HepG2 (cell line): ENCODE data around the gene PTCRA. TPM values are rescaled to one million over a fixed set of nuclear protein-coding genes. Genes with fewer than 3 reads are reported as not detected.

ENCODE experiments used
- CBX2 ChIP-seq, 2 experiments: fragments of 200-600 bp in 1 of 2; sonication (generic); formaldehyde crosslinking in 1 of 2; IDR thresholded peaks; 2 replicates each; pipeline versions ENCODE4 v1.7.0 to v1.8.1; 2018 to 2022; ENCODE audit warnings: low read depth in 2 of 2, low read length in 1 of 2, mild to moderate bottlenecking in 1 of 2, missing genetic modification reagents in 1 of 2
- FLYWCH1 ChIP-seq: sonication (generic); formaldehyde crosslinking; IDR thresholded peaks from 2 replicates; pipeline ENCODE4 v1.8.1; 2023; ENCODE audit warnings: mild to moderate bottlenecking, missing genetic modification reagents
- FOSL1 ChIP-seq: sonication (generic); formaldehyde crosslinking; IDR thresholded peaks from 2 replicates; pipeline ENCODE4 v1.9.0; 2021; ENCODE audit warnings: missing genetic modification reagents, borderline replicate concordance
- GTF2F1 ChIP-seq: fragments of 150-350 bp; IDR thresholded peaks from 2 replicates; pipeline ENCODE4 v1.6.1; 2014; ENCODE audit warnings: low read length
- HBP1 ChIP-seq: IDR thresholded peaks from 2 replicates; pipeline ENCODE4 v1.6.1; 2016; ENCODE audit warnings: low read depth, control low read depth
- HNRNPK ChIP-seq: fragments of 200-400 bp; formaldehyde crosslinking; IDR thresholded peaks from 2 replicates; pipeline ENCODE4 v1.6.1; 2018; ENCODE audit warnings: low read length, low read depth, moderate library complexity, mild to moderate bottlenecking; ENCODE audit not compliant: poor library complexity, severe bottlenecking
- HNRNPLL ChIP-seq: fragments of 200-400 bp; formaldehyde crosslinking; IDR thresholded peaks from 2 replicates; pipeline ENCODE4 v1.6.1; 2017; ENCODE audit warnings: mild to moderate bottlenecking, low read depth, low read length; ENCODE audit not compliant: poor library complexity, severe bottlenecking
- JUN ChIP-seq: sonication (generic); formaldehyde crosslinking; IDR thresholded peaks from 2 replicates; pipeline ENCODE4 v1.4.0; 2020; ENCODE audit warnings: mild to moderate bottlenecking, missing genetic modification reagents
- NFRKB ChIP-seq: fragments of 450-650 bp; IDR thresholded peaks from 2 replicates; pipeline ENCODE4 v1.6.1; 2017
- NR2F2 ChIP-seq: IDR thresholded peaks from 2 replicates; pipeline ENCODE4 v1.6.1; 2012; ENCODE audit warnings: low read depth, inconsistent platforms, borderline replicate concordance
- RAD51 ChIP-seq: fragments of 450-650 bp; IDR thresholded peaks from 2 replicates; pipeline ENCODE4 v1.6.1; 2016; ENCODE audit warnings: borderline replicate concordance
- RBFOX2 ChIP-seq: fragments of 200-400 bp; formaldehyde crosslinking; IDR thresholded peaks from 2 replicates; pipeline ENCODE4 v1.6.1; 2017; ENCODE audit warnings: low read depth, mild to moderate bottlenecking, low read length
- SNAPC2 ChIP-seq: sonication (generic); formaldehyde crosslinking; IDR thresholded peaks from 2 replicates; pipeline ENCODE4 v1.8.1; 2022; ENCODE audit warnings: mild to moderate bottlenecking, missing genetic modification reagents
- YEATS4 ChIP-seq: sonication (generic); formaldehyde crosslinking; IDR thresholded peaks from 2 replicates; pipeline ENCODE4 v1.4.0; 2020; ENCODE audit warnings: missing genetic modification reagents, borderline replicate concordance
- ZBTB46 ChIP-seq: sonication (generic); formaldehyde crosslinking; IDR thresholded peaks from 2 replicates; pipeline ENCODE4 v1.4.0; 2020; ENCODE audit warnings: mild to moderate bottlenecking, missing genetic modification reagents, borderline replicate concordance
- ZNF446 ChIP-seq: sonication (generic); formaldehyde crosslinking; IDR thresholded peaks from 2 replicates; pipeline ENCODE4 v1.5.0; 2020; ENCODE audit warnings: mild to moderate bottlenecking, missing genetic modification reagents
- ZNF639 ChIP-seq: conservative IDR thresholded peaks from 2 replicates; pipeline ENCODE4 v1.6.1; 2018; ENCODE audit warnings: missing genetic modification reagents
- ZNF678 ChIP-seq: sonication (generic); formaldehyde crosslinking; IDR thresholded peaks from 2 replicates; pipeline ENCODE4 v1.4.0; 2020; ENCODE audit warnings: mild to moderate bottlenecking, missing genetic modification reagents
- polyA plus RNA-seq, 8 experiments: library from polyadenylated mRNA; depleted of rRNA in 3 of 8; stranded (reverse) in 7 of 8; unstranded in 1 of 8; fragments of >200 nt; fragmentation: Illumina TruSeq in 4 of 8; extraction: Trizol in 4 of 8; gene quantifications; 2 replicates each; pipeline versions ENCODE4 v1.2.1 to v1.2.3, GENCODE V29; 2011 to 2016; ENCODE audit warnings: low read depth in 4 of 8, missing spikeins in 1 of 8, mixed read lengths in 1 of 8; ENCODE audit not compliant: insufficient read depth in 1 of 8
- total RNA-seq, 5 experiments: library from RNA; depleted of rRNA; stranded (reverse); fragments of >200 nt; fragmentation: Illumina TruSeq; extraction: Trizol; gene quantifications; 2 replicates each; pipeline ENCODE4 v1.2.3, GENCODE V29; 2016; ENCODE audit warnings: low read depth in 1 of 5
- TF ChIP-seq, protein P1 (sequence below): sonication (generic); formaldehyde crosslinking; IDR thresholded peaks from 2 replicates; pipeline ENCODE4 v1.5.1; 2020; ENCODE audit warnings: missing genetic modification reagents, mild to moderate bottlenecking, borderline replicate concordance
- TF ChIP-seq, protein P2 (sequence below): sonication (generic); formaldehyde crosslinking; IDR thresholded peaks from 2 replicates; pipeline ENCODE4 v1.4.0; 2020; ENCODE audit warnings: missing genetic modification reagents
- TF ChIP-seq, protein P3 (sequence below): sonication (generic); formaldehyde crosslinking; IDR thresholded peaks from 2 replicates; pipeline ENCODE4 v1.4.0; 2020; ENCODE audit warnings: missing genetic modification reagents

The PTCRA gene
- total and polyA plus RNA-seq, 2 of the 13 experiments (the other 11 are each of a cell fraction or from before 2014, with no cell fraction given), result not detected

GRCh38 chr6:42879372-42880239 lies 36.2 kb upstream of the PTCRA start, which contains the start of gene RPL7L1 (continued):
- TF ChIP-seq, protein P1, sequence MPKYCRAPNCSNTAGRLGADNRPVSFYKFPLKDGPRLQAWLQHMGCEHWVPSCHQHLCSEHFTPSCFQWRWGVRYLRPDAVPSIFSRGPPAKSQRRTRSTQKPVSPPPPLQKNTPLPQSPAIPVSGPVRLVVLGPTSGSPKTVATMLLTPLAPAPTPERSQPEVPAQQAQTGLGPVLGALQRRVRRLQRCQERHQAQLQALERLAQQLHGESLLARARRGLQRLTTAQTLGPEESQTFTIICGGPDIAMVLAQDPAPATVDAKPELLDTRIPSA (CRISPR knock-in tag), result no peak
- TF ChIP-seq JUN (CRISPR knock-in tag) (no peak; the same call in 1 of the 2 replicates), NR2F2 (0 out of 2 replicates have a peak, but pooled peaks have one; percentile 62), HNRNPLL (peak; percentile 80), FOSL1 (CRISPR knock-in tag) (peak; percentile 12; the same call in 1 of the 2 replicates), YEATS4 (CRISPR knock-in tag) (peak; percentile 99), NFRKB (peak; percentile 90), RAD51 (no peak), CBX2 (IDR thresholded peaks at IDR 0.05; ENCODE audit: low read depth, low read length) (no peak), CBX2 (CRISPR knock-in tag; IDR thresholded peaks at IDR 0.05; ENCODE audit: low read depth) (no peak), HBP1 (no peak; the same call in 1 of the 2 replicates), RBFOX2 (peak; percentile 77), GTF2F1 (peak; percentile 69; the same call in 1 of the 2 replicates), ZNF678 (peak; percentile 76; the same call in 1 of the 2 replicates), FLYWCH1 (no peak), ZBTB46 (no peak; the same call in 1 of the 2 replicates), ZNF639 (CRISPR knock-in tag) (no peak; the same call in 1 of the 2 replicates), ZNF446 (CRISPR knock-in tag) (no peak), HNRNPK (no peak), SNAPC2 (peak; percentile 67)
- TF ChIP-seq, protein P2, sequence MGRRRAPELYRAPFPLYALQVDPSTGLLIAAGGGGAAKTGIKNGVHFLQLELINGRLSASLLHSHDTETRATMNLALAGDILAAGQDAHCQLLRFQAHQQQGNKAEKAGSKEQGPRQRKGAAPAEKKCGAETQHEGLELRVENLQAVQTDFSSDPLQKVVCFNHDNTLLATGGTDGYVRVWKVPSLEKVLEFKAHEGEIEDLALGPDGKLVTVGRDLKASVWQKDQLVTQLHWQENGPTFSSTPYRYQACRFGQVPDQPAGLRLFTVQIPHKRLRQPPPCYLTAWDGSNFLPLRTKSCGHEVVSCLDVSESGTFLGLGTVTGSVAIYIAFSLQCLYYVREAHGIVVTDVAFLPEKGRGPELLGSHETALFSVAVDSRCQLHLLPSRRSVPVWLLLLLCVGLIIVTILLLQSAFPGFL, result no peak
- TF ChIP-seq, protein P3, sequence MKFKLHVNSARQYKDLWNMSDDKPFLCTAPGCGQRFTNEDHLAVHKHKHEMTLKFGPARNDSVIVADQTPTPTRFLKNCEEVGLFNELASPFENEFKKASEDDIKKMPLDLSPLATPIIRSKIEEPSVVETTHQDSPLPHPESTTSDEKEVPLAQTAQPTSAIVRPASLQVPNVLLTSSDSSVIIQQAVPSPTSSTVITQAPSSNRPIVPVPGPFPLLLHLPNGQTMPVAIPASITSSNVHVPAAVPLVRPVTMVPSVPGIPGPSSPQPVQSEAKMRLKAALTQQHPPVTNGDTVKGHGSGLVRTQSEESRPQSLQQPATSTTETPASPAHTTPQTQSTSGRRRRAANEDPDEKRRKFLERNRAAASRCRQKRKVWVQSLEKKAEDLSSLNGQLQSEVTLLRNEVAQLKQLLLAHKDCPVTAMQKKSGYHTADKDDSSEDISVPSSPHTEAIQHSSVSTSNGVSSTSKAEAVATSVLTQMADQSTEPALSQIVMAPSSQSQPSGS (CRISPR knock-in tag), result peak; percentile 55
